ENCODE results near the gene BRINP1.

The BRINP1 gene

GRCh38 chr9:119391878-119392277 is 22.6 kb upstream of the BRINP1 start:
- Histone ChIP-seq H3F3A (ENCODE audit: insufficient read depth) (no peaks in the 10 kb centered on the region), H3K9ac (ENCODE audit: low read length) (no peak overlapping the region), H3K79me2 (ENCODE audit: insufficient read depth, low read length) (no peaks in the 10 kb centered on the region), H3K27ac (ENCODE audit: low read depth, low read length) (no peak overlapping the region), H2AFZ (ENCODE audit: low read depth, low read length, severe bottlenecking) (no peak overlapping the region), H4K20me1 (ENCODE audit: low read depth, low read length) (no peaks in the 10 kb centered on the region), H3K4me3 (ENCODE audit: insufficient read depth, low read length, poor library complexity, severe bottlenecking) (no peak overlapping the region), H3K36me3 (ENCODE audit: low read length) (no peaks in the 10 kb centered on the region), H3K9me2 (replicated peaks; ENCODE audit: insufficient read depth, low read length) (no peaks in the 10 kb centered on the region), H3K9me3 (ENCODE audit: insufficient read depth, low read length) (no peaks in the 10 kb centered on the region), H3K27me3 (ENCODE audit: low read length) (no peaks in the 10 kb centered on the region), H3K4me2 (ENCODE audit: low read depth, low read length, poor library complexity, severe bottlenecking) (no peak overlapping the region)
- TF ChIP-seq EZH2phosphoT487 (conservative IDR thresholded peaks at IDR 0.05; ENCODE audit: low read length) (no peak), CTCF (IDR thresholded peaks at IDR 0.05; ENCODE audit: insufficient read depth, low read length, poor library complexity, severe bottlenecking) (no peak)

GRCh38 chr9:119375892-119376291 is 6.7 kb upstream of the BRINP1 start:
- Histone ChIP-seq H3K4me2 (ENCODE audit: low read depth, low read length, poor library complexity, severe bottlenecking) (no peak overlapping the region), H3K27ac (ENCODE audit: low read depth, low read length) (no peak overlapping the region), H3K9me2 (replicated peaks; ENCODE audit: insufficient read depth, low read length) (no peaks in the 10 kb centered on the region), H2AFZ (ENCODE audit: low read depth, low read length, severe bottlenecking) (no peak overlapping the region), H3K4me3 (ENCODE audit: insufficient read depth, low read length, poor library complexity, severe bottlenecking) (no peak overlapping the region), H3K27me3 (ENCODE audit: low read length) (no peaks in the 10 kb centered on the region), H3K79me2 (ENCODE audit: insufficient read depth, low read length) (no peaks in the 10 kb centered on the region), H3K9ac (ENCODE audit: low read length) (no peak overlapping the region), H4K20me1 (ENCODE audit: low read depth, low read length) (no peaks in the 10 kb centered on the region), H3K36me3 (ENCODE audit: low read length) (no peaks in the 10 kb centered on the region), H3K9me3 (ENCODE audit: insufficient read depth, low read length) (no peaks in the 10 kb centered on the region), H3F3A (ENCODE audit: insufficient read depth) (no peaks in the 10 kb centered on the region)
- TF ChIP-seq EZH2phosphoT487 (conservative IDR thresholded peaks at IDR 0.05; ENCODE audit: low read length): no peak
- no peak for TF ChIP-seq CTCF (IDR thresholded peaks at IDR 0.05; ENCODE audit: insufficient read depth, low read length, poor library complexity, severe bottlenecking)

GRCh38 chr9:119372951-119373350 is 3.7 kb upstream of the BRINP1 start:
- no peaks in the 10 kb centered on the region for H3K79me2 ChIP-seq (ENCODE audit: insufficient read depth, low read length)
- H2AFZ ChIP-seq (ENCODE audit: low read depth, low read length, severe bottlenecking): no peak overlapping the region
- TF ChIP-seq EZH2phosphoT487 (conservative IDR thresholded peaks at IDR 0.05; ENCODE audit: low read length): no peak
- TF ChIP-seq CTCF (IDR thresholded peaks at IDR 0.05; ENCODE audit: insufficient read depth, low read length, poor library complexity, severe bottlenecking): no peak
- H3K27me3 ChIP-seq (ENCODE audit: low read length): no peaks in the 10 kb centered on the region
- no peaks in the 10 kb centered on the region for H3F3A ChIP-seq (ENCODE audit: insufficient read depth)
- no peak overlapping the region for H3K27ac ChIP-seq (ENCODE audit: low read depth, low read length)
- H3K9me3 ChIP-seq (ENCODE audit: insufficient read depth, low read length): no peaks in the 10 kb centered on the region
- H3K4me2 ChIP-seq (ENCODE audit: low read depth, low read length, poor library complexity, severe bottlenecking): no peak overlapping the region
- no peaks in the 10 kb centered on the region for H3K36me3 ChIP-seq (ENCODE audit: low read length)
- H4K20me1 ChIP-seq (ENCODE audit: low read depth, low read length): no peaks in the 10 kb centered on the region
- H3K9ac ChIP-seq (ENCODE audit: low read length): no peak overlapping the region
- H3K9me2 ChIP-seq (replicated peaks; ENCODE audit: insufficient read depth, low read length): no peaks in the 10 kb centered on the region
- no peak overlapping the region for H3K4me3 ChIP-seq (ENCODE audit: insufficient read depth, low read length, poor library complexity, severe bottlenecking)
